UCSD-AML1 (cell line): ENCODE results near the gene NR2F1-AS1.
"Not testable (repeated sequence)": the region's sequence is repeated elsewhere in the genome, so short reads cannot be mapped to it uniquely, and the experiment has no call there.

Experiments used
- DNase-seq: peaks from one replicate; lab custom pipeline; 2025; ENCODE audit not compliant: unreplicated experiment; lab: John Stamatoyannopoulos, UW

NR2F1-AS1 gene

GRCh38 chr5:93577854-93578812, 2.9 kb downstream of the NR2F1-AS1 start:
- no peak for DNase-seq

- DNase-seq, result no peak
These were observed 3.8 kb downstream of the NR2F1-AS1 start for GRCh38 chr5:93576994-93577853.

GRCh38 chr5:93575461-93576414, 5.3 kb downstream of the NR2F1-AS1 start:
- DNase-seq, result no peak

- no peak for DNase-seq
These were observed 6.3 kb downstream of the NR2F1-AS1 start for GRCh38 chr5:93574491-93575305.

GRCh38 chr5:93573354-93574351, 7.4 kb downstream of the NR2F1-AS1 start:
- no peak for DNase-seq

- no peak for DNase-seq
These were observed 8.2 kb downstream of the NR2F1-AS1 start for GRCh38 chr5:93572608-93573353.

GRCh38 chr5:93572101-93572607, 8.9 kb downstream of the NR2F1-AS1 start:
- no peak for DNase-seq

GRCh38 chr5:93571114-93571949, 9.7 kb downstream of the NR2F1-AS1 start:
- no peak for DNase-seq

GRCh38 chr5:93570294-93571113, 10.5 kb downstream of the NR2F1-AS1 start:
- DNase-seq, result no peak

- DNase-seq, result no peak
These were observed 11.5 kb downstream of the NR2F1-AS1 start for GRCh38 chr5:93569300-93570160.

GRCh38 chr5:93567424-93567823, 13.6 kb downstream of the NR2F1-AS1 start:
- DNase-seq, result no peak

GRCh38 chr5:93566091-93566490, 14.9 kb downstream of the NR2F1-AS1 start:
- DNase-seq, result no peak

- no peak for DNase-seq
These were observed 23.9 kb downstream of the NR2F1-AS1 start for GRCh38 chr5:93557021-93557604.

- DNase-seq, result not testable (repeated sequence)
These were observed 31.4 kb downstream of the NR2F1-AS1 start for GRCh38 chr5:93549594-93549993.

- DNase-seq, result no peak
These were observed 35.1 kb downstream of the NR2F1-AS1 start for GRCh38 chr5:93545872-93546271.
